ENCODE data around the gene FAM20C.

- TF ChIP-seq CTCF (IDR thresholded peaks at IDR 0.05) (no peak), POLR2A (IDR thresholded peaks at IDR 0.05) (no peak)
These were observed 102.2 kb downstream of the FAM20C start for GRCh38 chr7:294440-295154.

Data from prostate gland (tissue), 2 donors.